OCI-LY1 (cell line): ENCODE data around the gene IFNE.

Experiments used
- H2AFZ ChIP-seq: fragments of 200-600 bp; sonication (generic), shearing (Covaris generic); 2 replicates; pipeline ENCODE4 v1.6.0; 2014; ENCODE audit warnings: antibody characterized with exemption, mild to moderate bottlenecking, low read length
- H3F3A ChIP-seq: fragments of 200-600 bp; sonication (generic), shearing (Covaris generic); 2 replicates; pipeline ENCODE4 v1.6.0; 2014; ENCODE audit warnings: mild to moderate bottlenecking, antibody characterized with exemption, low read length, moderate library complexity; ENCODE audit not compliant: insufficient read depth
- H3K27ac ChIP-seq: fragments of 200-600 bp; sonication (generic); 2 replicates; pipeline ENCODE4 v1.5.1; 2014; ENCODE audit warnings: low read length, mixed run types, mild to moderate bottlenecking, low read depth; ENCODE audit not compliant: poor library complexity, severe bottlenecking
- H3K27me3 ChIP-seq: fragments of 200-600 bp; sonication (generic); 2 replicates; pipeline ENCODE4 v1.6.0; 2014; ENCODE audit warnings: antibody characterized with exemption, mild to moderate bottlenecking, low read length, moderate library complexity; ENCODE audit not compliant: insufficient read depth
- H3K36me3 ChIP-seq: fragments of 200-600 bp; sonication (generic); 2 replicates; pipeline ENCODE4 v1.6.1; 2014; ENCODE audit warnings: mild to moderate bottlenecking, antibody characterized with exemption, low read length, moderate library complexity, mixed read lengths; ENCODE audit not compliant: insufficient read depth
- H3K4me1 ChIP-seq: fragments of 200-600 bp; sonication (generic); 2 replicates; pipeline ENCODE4 v1.5.1; 2014; ENCODE audit warnings: mild to moderate bottlenecking, low read length, moderate library complexity; ENCODE audit not compliant: insufficient read depth, severe bottlenecking
- H3K4me2 ChIP-seq: fragments of 200-600 bp; sonication (generic), shearing (Covaris generic); 2 replicates; pipeline ENCODE4 v1.6.1; 2014; ENCODE audit warnings: low read length
- H3K4me3 ChIP-seq: fragments of 200-600 bp; sonication (generic); 2 replicates; pipeline ENCODE4 v1.5.1; 2014; ENCODE audit warnings: low read length, low read depth, mild to moderate bottlenecking, mixed read lengths; ENCODE audit not compliant: poor library complexity, severe bottlenecking
- H3K79me2 ChIP-seq: fragments of 200-600 bp; shearing (Covaris generic); 2 replicates; pipeline ENCODE4 v1.6.1; 2016; ENCODE audit warnings: mixed run types, low read length, mixed read lengths; ENCODE audit not compliant: insufficient read depth
- H3K9ac ChIP-seq: fragments of 200-600 bp; sonication (generic), shearing (Covaris generic); 2 replicates; pipeline ENCODE4 v1.6.1; 2014; ENCODE audit warnings: mild to moderate bottlenecking, low read length, mixed read lengths
- H3K9me2 ChIP-seq: fragments of 200-600 bp; sonication (generic), shearing (Covaris generic); 2 replicates; pipeline ENCODE4 v1.6.1; 2014; ENCODE audit warnings: low read depth, mild to moderate bottlenecking, low read length, mixed read lengths
- H3K9me3 ChIP-seq: fragments of 200-600 bp; shearing (Covaris generic); 2 replicates; pipeline ENCODE4 v1.6.1; 2014; ENCODE audit warnings: low read length, mixed read lengths
- H4K20me1 ChIP-seq: fragments of 200-600 bp; sonication (generic), shearing (Covaris generic); 2 replicates; pipeline ENCODE4 v1.6.0; 2016; ENCODE audit warnings: mild to moderate bottlenecking, low read length; ENCODE audit not compliant: insufficient read depth
- EZH2 ChIP-seq: fragments of 200-600 bp; sonication (generic), shearing (Covaris generic); IDR thresholded peaks from 2 replicates; pipeline ENCODE4 v1.8.0; 2017; ENCODE audit warnings: borderline replicate concordance, mixed run types, mild to moderate bottlenecking, antibody characterized with exemption, low read length, moderate library complexity, mixed read lengths
- TF ChIP-seq, protein P1 (sequence below): fragments of 200-600 bp; sonication (generic), shearing (Covaris generic); IDR thresholded peaks from 2 replicates; pipeline ENCODE4 v1.5.1; 2017; ENCODE audit warnings: mild to moderate bottlenecking, antibody characterized with exemption, low read length, moderate library complexity, mixed read lengths

IFNE gene

DNA sequence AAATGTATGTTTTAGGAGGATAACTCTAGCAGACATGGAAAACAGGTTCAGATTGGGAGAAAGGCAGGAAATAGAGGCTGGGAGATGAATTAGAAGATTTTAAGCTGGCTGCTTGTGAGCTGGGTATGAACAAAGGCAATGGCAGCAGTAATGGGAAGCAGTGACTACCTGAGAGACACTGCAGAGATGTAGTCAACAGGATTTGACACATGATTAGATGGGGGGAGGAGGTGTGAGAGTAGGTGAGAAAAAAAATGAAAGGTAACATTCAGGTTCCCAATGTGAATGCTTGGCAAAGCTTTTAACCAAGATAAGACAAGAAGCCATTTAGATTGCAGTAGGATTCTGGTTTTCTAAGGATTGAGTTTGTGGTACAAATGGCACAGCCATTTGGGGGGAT is 22.8 kb upstream of the IFNE start:
- Histone ChIP-seq H3K36me3 (no peaks in the 10 kb centered on the region), H3K4me2 (no peak overlapping the region), H3K79me2 (no peaks in the 10 kb centered on the region), H3K4me3 (no peak overlapping the region), H3K9me2 (no peaks in the 10 kb centered on the region), H3K27me3 (no peaks in the 10 kb centered on the region), H2AFZ (no peak overlapping the region), H3K9ac (no peak overlapping the region), H4K20me1 (no peaks in the 10 kb centered on the region), H3K9me3 (no peaks in the 10 kb centered on the region), H3K27ac (no peak overlapping the region), H3K4me1 (no peaks in the 10 kb centered on the region), H3F3A (no peaks in the 10 kb centered on the region)
- TF ChIP-seq, protein P1, sequence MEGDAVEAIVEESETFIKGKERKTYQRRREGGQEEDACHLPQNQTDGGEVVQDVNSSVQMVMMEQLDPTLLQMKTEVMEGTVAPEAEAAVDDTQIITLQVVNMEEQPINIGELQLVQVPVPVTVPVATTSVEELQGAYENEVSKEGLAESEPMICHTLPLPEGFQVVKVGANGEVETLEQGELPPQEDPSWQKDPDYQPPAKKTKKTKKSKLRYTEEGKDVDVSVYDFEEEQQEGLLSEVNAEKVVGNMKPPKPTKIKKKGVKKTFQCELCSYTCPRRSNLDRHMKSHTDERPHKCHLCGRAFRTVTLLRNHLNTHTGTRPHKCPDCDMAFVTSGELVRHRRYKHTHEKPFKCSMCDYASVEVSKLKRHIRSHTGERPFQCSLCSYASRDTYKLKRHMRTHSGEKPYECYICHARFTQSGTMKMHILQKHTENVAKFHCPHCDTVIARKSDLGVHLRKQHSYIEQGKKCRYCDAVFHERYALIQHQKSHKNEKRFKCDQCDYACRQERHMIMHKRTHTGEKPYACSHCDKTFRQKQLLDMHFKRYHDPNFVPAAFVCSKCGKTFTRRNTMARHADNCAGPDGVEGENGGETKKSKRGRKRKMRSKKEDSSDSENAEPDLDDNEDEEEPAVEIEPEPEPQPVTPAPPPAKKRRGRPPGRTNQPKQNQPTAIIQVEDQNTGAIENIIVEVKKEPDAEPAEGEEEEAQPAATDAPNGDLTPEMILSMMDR, result no peak
- TF ChIP-seq EZH2, result no peak

DNA sequence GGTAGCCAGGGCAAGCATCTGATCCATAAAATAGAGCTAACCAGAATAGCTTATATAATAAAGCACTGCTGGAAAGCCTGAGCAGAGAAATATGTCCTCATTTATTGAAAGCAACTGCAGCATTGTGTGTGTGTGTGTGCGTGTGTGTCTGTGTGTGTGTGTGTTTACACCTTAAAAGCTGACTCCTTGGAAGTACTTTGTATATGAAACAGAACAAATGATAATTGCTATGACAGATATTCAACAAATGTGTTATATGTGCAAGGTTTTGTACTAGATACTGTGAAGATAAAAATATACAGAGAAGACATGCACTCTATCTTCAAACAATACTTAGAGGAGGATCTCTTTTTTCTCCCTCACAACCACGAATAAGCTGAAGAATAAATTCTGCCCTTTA is 22.0 kb upstream of the IFNE start:
- no peak overlapping the region for H3K27ac ChIP-seq
- no peaks in the 10 kb centered on the region for H3K9me2 ChIP-seq
- H3K27me3 ChIP-seq, result no peaks in the 10 kb centered on the region
- no peak overlapping the region for H3K4me3 ChIP-seq
- no peak overlapping the region for H2AFZ ChIP-seq
- H3K36me3 ChIP-seq, result no peaks in the 10 kb centered on the region
- no peak for TF ChIP-seq EZH2
- TF ChIP-seq, protein P1, result no peak
- H3K4me2 ChIP-seq, result no peak overlapping the region
- H3F3A ChIP-seq, result no peaks in the 10 kb centered on the region
- H4K20me1 ChIP-seq, result no peaks in the 10 kb centered on the region
- H3K4me1 ChIP-seq, result no peaks in the 10 kb centered on the region
- no peaks in the 10 kb centered on the region for H3K9me3 ChIP-seq
- H3K9ac ChIP-seq, result no peak overlapping the region
- H3K79me2 ChIP-seq, result no peaks in the 10 kb centered on the region

DNA sequence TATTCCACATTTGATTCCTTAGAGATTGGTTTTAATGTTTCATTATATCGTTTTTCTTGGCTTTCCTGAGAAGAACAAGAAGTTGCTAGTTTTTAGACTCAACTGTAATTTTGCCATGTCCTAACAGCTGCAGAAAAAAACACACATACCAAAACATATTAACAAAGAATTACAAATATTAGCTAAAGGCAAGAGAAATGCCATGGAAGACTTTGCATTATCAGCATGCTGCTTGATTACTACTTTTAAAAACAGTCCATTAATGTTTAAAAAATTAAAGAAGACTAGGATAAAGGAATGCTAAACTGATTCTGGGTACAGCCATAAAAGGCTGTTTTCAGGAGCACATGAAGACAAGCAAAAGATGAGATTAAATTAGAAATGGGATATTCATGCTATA is 20.5 kb upstream of the IFNE start:
- Histone ChIP-seq H3K9me2 (no peaks in the 10 kb centered on the region), H3K79me2 (no peaks in the 10 kb centered on the region), H3K4me1 (no peaks in the 10 kb centered on the region), H2AFZ (no peak overlapping the region), H3K36me3 (no peaks in the 10 kb centered on the region), H3K27ac (no peak overlapping the region), H3K9ac (no peak overlapping the region), H3K27me3 (no peaks in the 10 kb centered on the region), H3K4me2 (no peak overlapping the region), H4K20me1 (no peaks in the 10 kb centered on the region), H3K9me3 (no peaks in the 10 kb centered on the region), H3F3A (no peaks in the 10 kb centered on the region), H3K4me3 (no peak overlapping the region)
- TF ChIP-seq EZH2, result no peak
- TF ChIP-seq, protein P1, result no peak
